Dendritic cell treated with granulocyte-macrophage colony-stimulating factor and Interleukin-4, amounts not matched to agents 40 ng/mL and 50 ng/mL, for 4 days (primary cell): ENCODE measurements around the gene SYCP2L.
"Not testable (repeated sequence)": the region's sequence is repeated elsewhere in the genome, so short reads cannot be mapped to it uniquely, and the experiment has no call there.

Experiments used
- H3K27ac Mint-ChIP-seq: one replicate; pipeline ENCODE4 v1.8.0; 2022; ENCODE audit warnings: mild to moderate bottlenecking, mixed read lengths
- H3K27me3 Mint-ChIP-seq: one replicate; pipeline ENCODE4 v1.8.0; 2022; ENCODE audit warnings: mild to moderate bottlenecking, mixed read lengths
- H3K36me3 Mint-ChIP-seq: one replicate; pipeline ENCODE4 v1.8.0; 2022; ENCODE audit warnings: low read depth, mixed read lengths
- H3K4me1 Mint-ChIP-seq: one replicate; pipeline ENCODE4 v1.8.0; 2022; ENCODE audit warnings: low read depth, mixed read lengths
- H3K4me3 Mint-ChIP-seq: one replicate; pipeline ENCODE4 v1.8.0; 2022; ENCODE audit warnings: mild to moderate bottlenecking, moderate library complexity, mixed read lengths
- H3K9me3 Mint-ChIP-seq: one replicate; pipeline ENCODE4 v1.8.0; 2022; ENCODE audit warnings: mixed read lengths
- intact Hi-C: fragments of 100-400 bp; cut with micrococcal nuclease; formaldehyde crosslinking; loops from one replicate; pipeline ENCODE4 v1.15.0; 2022

SYCP2L gene

DNA sequence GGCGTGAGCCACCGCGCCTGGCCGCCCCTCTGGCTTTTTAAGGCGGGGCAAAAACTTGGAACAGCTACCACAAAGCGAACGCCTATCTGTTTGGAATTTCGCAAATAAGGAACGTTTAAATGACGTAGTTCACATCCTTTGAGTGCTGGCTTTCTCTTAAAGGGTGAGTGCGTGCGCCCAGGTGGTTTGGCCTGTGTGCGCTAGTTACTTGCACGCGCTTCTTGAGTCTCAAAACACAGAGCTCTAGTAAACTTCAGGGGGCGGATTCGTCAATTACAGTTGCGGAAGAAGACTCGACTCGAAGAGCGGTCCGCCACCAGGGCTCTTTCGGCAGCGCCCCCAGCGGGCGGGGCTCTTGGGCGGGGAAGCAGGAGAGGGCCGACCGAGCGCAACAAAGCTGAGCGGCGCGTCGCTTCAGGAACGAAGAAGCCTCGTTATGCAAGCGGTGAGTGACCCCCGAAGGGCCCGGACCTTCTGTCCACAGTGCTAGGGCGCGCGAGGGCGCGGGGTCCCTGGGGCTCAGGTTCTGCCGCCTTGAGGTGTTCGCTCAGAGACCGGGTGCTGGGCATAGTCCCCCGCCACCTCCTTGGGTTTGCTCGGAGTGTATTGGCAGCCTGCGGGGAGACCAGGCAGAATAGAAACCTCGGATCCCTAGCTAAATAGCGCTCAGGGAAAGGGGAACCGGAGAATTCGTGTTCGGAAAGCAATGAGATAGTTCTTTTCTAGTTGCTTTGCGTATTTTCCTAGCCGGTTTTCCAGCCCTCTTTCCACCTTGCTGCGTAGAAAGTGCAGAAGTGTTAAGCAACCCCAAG, at the start of gene SYCP2L:
Gene SYCP2L, plus strand, starts transcription at position 362 of the 812 bp plus-strand sequence. Its CDS starts 75 bp downstream, at position 437.
- peaks cover 41% of the 10 kb centered on the region for H3K4me1 Mint-ChIP-seq
- peak within 1 kb of the TSS; percentile 68 for H3K4me3 Mint-ChIP-seq
- H3K36me3 Mint-ChIP-seq = no peaks in the 10 kb centered on the region
- H3K27ac Mint-ChIP-seq = no peak within 1 kb of the TSS
- intact Hi-C loops = loop anchor here (5.0 kb wide), 1 partner anchor 50 kb away; the partner anchor contains the start of gene MAK
- H3K9me3 Mint-ChIP-seq = no peaks in the 10 kb centered on the region
- H3K27me3 Mint-ChIP-seq = peaks cover 56% of the 10 kb centered on the region

DNA sequence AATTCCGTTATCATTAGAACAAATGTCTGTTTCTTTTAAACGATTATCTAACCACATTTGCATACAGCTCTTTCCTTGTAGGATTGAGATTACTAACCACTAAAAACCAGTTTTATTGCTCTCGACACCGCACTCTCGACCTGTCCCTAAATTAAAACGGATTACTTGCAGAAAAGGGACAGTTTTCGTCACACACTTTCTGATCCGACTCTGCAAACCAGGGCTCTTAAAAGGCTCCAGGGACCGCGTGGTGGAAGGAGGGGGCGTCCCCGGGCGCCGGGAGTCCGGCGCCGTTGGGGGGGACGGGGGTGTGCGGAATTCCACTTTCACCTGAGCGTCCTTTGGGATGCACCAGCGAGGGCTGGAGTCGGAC, 49.2 kb upstream of the SYCP2L start:
- Mint-ChIP-seq H3K27ac (peak overlapping the region; percentile 90), H3K27me3 (peaks cover 54% of the 10 kb centered on the region), H3K9me3 (no peaks in the 10 kb centered on the region), H3K4me1 (peaks cover 18% of the 10 kb centered on the region), H3K4me3 (peak overlapping the region; percentile 79), H3K36me3 (no peaks in the 10 kb centered on the region)
- intact Hi-C loops = loop anchor here (5.0 kb wide), 2 partner anchors 50 to 65 kb away; partner anchors contain the start of gene SYCP2L

DNA sequence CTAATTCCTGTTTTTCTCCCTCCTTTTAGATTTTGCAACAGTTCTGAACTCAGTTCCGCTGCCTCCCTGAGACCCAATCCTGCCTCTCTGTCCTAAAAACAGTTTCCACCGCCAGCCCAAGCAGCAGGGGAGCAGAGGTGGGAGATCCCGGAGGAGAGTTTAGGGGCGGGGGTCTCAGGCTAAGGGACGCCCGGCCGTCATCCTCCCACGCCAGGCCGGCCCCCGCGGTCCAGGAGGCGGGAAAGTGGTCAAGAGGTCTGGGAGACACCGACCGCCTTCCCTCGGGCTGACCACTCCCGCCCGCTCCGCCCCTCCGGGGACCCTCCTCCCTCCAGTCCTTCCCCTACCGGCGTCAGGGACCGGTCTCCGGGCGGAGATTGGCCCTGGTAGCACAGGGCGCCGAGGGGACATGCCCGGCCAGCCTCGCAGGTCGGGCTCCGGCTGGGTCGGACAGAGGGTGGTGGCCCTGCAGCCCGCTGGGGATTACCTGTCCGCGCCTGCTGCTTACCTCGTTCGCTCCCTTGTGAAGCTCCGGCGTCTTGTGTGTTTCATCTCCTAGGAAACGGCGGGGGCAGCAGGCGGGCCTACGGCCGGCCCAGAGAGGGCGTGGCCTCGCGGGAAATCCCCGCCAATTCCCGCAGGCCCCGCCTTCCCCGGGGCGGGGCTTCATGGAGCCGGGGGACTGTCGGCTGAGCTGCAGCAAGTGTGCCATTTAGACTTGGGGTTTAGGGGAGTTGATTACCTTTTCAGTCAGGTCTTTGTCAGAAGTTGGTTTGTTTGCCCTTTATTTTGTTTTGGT, 48.7 kb upstream of the SYCP2L start, which contains the start of gene MAK:
Gene MAK, minus strand, starts transcription at position 545 of the 799 bp plus-strand sequence. CDS start 7,891 bp downstream, outside the sequence.
- Mint-ChIP-seq H3K36me3 (no peaks in the 10 kb centered on the region), H3K27ac (peak within 1 kb of the TSS; percentile 90), H3K4me3 (peak within 1 kb of the TSS; percentile 79), H3K27me3 (peaks cover 58% of the 10 kb centered on the region), H3K9me3 (no peaks in the 10 kb centered on the region), H3K4me1 (peaks cover 18% of the 10 kb centered on the region)
- intact Hi-C loops = loop anchor here (5.0 kb wide), 2 partner anchors 49 to 64 kb away; partner anchors contain the start of gene SYCP2L

DNA sequence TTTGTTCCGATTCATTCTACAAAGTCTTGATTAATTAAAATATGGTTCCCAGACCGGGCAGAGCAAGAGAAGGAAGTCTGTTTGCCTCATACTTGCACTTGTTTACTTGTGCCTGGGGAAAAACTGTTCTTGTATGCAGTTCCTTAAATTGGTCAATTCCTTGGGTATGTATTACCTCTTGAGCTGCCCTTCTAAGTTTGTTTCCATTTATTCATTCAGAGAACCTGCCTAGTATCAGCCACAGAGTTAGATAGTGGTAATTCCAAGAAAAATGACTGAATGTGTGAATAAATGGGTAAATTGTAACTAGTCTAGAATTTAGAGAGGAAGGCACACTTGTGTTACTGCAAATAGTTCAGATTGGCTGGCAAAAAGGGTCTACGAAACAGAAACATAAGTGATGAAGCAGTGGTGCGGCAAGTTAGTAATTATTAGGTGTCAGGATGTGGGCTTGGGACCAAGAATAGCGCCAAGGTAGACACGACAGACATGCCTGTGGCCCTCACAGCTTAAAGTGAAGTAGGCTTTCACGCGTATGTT, 48.0 kb upstream of the SYCP2L start:
- Mint-ChIP-seq H3K4me3 (peak overlapping the region; percentile 79), H3K36me3 (no peaks in the 10 kb centered on the region), H3K4me1 (peaks cover 18% of the 10 kb centered on the region), H3K27me3 (peaks cover 64% of the 10 kb centered on the region), H3K9me3 (no peaks in the 10 kb centered on the region), H3K27ac (peak overlapping the region; percentile 90)
- intact Hi-C loops = loop anchor here (5.0 kb wide), 2 partner anchors 48 to 63 kb away; partner anchors contain the start of gene SYCP2L

DNA sequence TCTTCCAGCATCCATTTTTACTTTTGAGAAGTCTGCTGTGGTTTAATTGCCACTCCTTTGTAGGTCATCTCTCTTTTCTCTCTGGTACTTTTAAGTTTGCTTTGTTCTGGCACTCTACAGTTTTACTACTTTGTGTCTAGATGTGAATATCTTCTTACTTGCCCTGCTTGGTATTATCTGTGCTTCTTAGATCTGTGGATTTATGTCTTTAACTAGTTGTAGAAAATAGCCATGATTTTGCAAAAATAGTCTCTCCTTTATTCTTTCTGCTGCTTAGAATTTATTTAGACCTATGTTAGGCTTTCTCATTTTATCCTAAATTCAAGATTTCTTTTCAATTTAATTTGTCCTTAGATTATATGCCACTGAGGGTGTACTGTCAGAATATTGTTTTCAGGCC, 43.3 kb upstream of the SYCP2L start:
- intact Hi-C loops = no loop called here
- no peak overlapping the region for H3K4me3 Mint-ChIP-seq
- peaks cover 6% of the 10 kb centered on the region for H3K4me1 Mint-ChIP-seq

DNA sequence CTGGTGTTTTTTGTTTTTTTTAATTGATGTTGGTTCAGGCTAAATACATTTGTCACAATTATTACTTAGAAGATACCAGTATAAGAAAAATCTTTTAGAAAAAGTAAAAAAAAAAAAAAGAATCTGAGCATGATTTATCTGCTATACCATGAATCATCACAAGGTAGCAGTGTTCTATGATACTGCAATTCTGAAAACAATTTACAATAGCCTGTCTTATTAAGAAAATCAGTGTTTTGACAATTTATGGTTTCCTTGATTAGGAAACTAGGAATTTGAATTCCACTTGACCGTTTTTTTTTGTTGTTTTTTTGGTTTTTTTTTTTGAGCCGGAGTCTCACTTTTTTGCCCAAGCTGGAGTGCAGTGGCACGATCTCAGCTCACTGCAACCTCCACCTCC, 39.2 kb upstream of the SYCP2L start:
- Mint-ChIP-seq H3K36me3 (no peaks in the 10 kb centered on the region), H3K27ac (no peak overlapping the region), H3K27me3 (peaks cover 31% of the 10 kb centered on the region), H3K4me1 (no peaks in the 10 kb centered on the region), H3K9me3 (no peaks in the 10 kb centered on the region), H3K4me3 (no peak overlapping the region)
- intact Hi-C loops = loop anchor here (2.0 kb wide), 1 partner anchor 221 kb away; no protein-coding TSS in a partner anchor

More for the DNA sequence above, 43.3 kb upstream of the SYCP2L start:
- H3K9me3 Mint-ChIP-seq = no peaks in the 10 kb centered on the region
- no peak overlapping the region for H3K27ac Mint-ChIP-seq
- H3K36me3 Mint-ChIP-seq = no peaks in the 10 kb centered on the region
- H3K27me3 Mint-ChIP-seq = peaks cover 35% of the 10 kb centered on the region

DNA sequence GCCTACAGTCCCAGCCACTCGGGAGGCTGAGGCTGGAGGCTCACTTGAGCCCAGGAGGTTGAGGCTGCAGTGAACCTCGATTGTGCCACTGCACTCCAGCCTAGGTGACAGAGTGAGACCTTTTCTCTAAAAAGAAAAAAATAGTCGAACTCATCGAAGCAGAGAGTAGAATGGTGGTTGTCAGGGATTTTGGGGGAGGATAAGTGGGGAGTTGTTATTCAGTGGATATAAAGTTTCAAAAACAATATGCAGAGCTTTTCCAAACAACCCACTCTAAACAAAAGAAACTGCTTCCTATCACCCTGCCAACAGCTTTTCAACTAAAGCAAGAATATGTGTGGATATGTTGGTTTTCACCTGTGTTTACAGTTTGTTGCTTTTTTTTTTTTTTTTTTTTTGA, 37.0 kb upstream of the SYCP2L start:
- peaks cover 15% of the 10 kb centered on the region for H3K9me3 Mint-ChIP-seq
- H3K4me1 Mint-ChIP-seq = peaks cover 6% of the 10 kb centered on the region
- H3K4me3 Mint-ChIP-seq = no peak overlapping the region
- intact Hi-C loops = loop anchor here (2.0 kb wide), 1 partner anchor 219 kb away; no protein-coding TSS in a partner anchor
- H3K27me3 Mint-ChIP-seq = peaks cover 19% of the 10 kb centered on the region
- no peak overlapping the region for H3K27ac Mint-ChIP-seq
- H3K36me3 Mint-ChIP-seq = no peaks in the 10 kb centered on the region

DNA sequence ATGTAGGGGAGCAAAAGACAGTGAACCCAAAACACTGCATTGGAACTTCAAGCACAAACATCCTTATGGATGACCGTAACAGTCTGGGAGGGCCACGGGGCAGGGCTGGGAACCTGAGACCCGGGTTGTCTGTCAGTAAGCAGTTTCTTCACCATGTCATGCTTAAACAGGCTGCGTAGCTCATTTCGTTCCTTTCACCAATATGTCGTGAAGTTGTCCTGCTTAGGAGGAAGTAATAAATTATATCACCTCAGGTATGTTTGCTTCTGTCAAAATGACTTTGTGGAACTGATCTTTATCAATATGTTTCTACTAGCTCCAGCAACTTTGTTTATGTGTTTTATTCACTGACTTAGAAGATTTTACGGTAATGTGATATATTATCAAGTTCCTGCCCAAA, 36.1 kb upstream of the SYCP2L start:
- peaks cover 21% of the 10 kb centered on the region for H3K9me3 Mint-ChIP-seq
- no peak overlapping the region for H3K4me3 Mint-ChIP-seq
- H3K36me3 Mint-ChIP-seq = no peaks in the 10 kb centered on the region
- H3K4me1 Mint-ChIP-seq = peaks cover 6% of the 10 kb centered on the region
- H3K27me3 Mint-ChIP-seq = peaks cover 20% of the 10 kb centered on the region
- intact Hi-C loops = no loop called here
- no peak overlapping the region for H3K27ac Mint-ChIP-seq

DNA sequence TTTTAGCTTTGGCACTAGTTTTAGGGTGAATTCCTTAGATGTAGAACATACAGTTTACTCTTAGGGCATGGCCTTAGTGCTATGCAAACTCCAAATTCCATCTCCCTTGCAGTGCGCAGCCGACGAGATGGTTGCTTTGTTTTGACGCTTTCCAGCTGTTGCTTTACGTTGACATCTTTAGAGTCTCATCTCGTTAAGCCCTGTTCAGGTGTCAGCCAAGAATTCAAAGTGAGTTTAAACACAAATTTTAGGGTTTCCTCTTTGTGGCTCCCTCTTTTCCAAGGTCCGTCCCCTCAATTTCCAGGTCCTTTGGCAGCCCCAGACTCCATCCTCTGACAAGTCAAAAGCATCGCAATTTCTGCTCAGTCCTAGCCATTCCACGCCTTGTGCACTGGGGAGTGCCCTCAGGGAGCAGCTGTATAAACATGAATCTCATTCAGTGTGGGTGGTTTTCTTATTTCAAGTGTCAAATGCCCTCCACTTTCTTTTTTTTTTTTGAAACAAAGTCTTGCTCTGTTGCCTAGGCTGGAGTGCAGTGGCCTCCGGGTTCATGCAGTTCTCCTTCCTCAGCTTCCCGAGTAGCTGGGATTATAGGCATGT, 34.4 kb upstream of the SYCP2L start:
- intact Hi-C loops = no loop called here
- peaks cover 6% of the 10 kb centered on the region for H3K4me1 Mint-ChIP-seq
- no peak overlapping the region for H3K27ac Mint-ChIP-seq
- no peaks in the 10 kb centered on the region for H3K36me3 Mint-ChIP-seq
- no peak overlapping the region for H3K4me3 Mint-ChIP-seq
- peaks cover 21% of the 10 kb centered on the region for H3K9me3 Mint-ChIP-seq
- H3K27me3 Mint-ChIP-seq = peaks cover 19% of the 10 kb centered on the region

DNA sequence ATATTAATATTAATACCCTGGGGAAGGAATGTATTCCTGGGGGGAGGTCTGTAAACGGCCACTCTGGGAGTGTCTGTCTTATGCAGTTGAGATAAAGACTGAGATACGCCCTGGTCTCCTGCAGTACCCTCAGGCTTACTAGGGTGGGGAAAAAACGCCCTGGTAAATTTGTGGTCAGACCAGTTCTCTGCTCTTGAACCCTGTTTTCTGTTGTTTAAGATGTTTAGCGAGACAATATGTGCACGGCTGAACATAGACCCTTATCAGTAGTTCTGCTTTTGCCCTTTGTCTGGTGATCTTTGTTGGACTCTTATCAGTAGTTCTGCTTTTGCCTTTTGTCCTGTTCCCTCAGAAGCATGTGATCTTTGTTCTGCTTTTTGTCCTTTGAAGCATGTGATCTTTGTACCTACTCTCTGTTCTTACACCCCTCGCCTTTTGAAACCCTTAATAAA, 33.0 kb upstream of the SYCP2L start:
- H3K27me3 Mint-ChIP-seq = peaks cover 25% of the 10 kb centered on the region
- H3K27ac Mint-ChIP-seq, intact Hi-C loops: not testable (repeated sequence)

DNA sequence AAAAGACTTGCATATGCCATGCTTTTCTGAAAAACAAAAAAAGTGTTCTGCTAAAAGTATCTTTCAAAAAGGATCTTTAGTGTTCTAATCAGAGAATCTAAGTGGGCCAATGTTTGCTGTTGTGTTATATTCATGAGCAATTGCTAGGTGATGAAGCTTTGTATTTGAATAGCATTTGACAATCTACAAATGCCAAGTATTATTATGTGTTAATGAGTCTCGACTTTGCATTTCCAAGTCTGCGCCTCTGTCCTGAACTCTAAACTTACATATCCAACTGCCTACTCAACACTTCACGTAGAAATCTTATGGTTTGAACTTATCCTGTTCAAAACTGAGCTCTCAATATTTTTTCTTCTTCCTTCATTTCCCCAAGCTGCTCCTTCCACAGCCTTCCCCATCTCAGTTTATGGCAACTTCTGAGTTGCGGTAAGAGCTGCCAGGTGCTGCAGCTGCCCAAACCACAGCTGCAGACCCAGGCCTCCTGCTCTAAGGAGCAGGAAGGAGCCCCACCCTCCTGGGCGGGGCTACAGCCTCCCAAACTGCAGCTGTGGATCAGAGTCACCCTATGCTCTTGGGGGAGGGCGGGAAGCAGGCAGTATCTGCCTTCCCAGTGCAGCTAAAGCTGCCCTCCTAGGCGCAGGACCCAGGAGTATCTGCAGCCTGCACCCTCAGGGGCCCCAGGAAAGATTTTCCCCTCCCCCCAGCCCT, 31.8 kb upstream of the SYCP2L start:
- H3K36me3 Mint-ChIP-seq = no peaks in the 10 kb centered on the region

More for the DNA sequence above, 33.0 kb upstream of the SYCP2L start:
- H3K4me3 Mint-ChIP-seq, H3K36me3 Mint-ChIP-seq, H3K4me1 Mint-ChIP-seq: not testable (repeated sequence)
- peaks cover 21% of the 10 kb centered on the region for H3K9me3 Mint-ChIP-seq

DNA sequence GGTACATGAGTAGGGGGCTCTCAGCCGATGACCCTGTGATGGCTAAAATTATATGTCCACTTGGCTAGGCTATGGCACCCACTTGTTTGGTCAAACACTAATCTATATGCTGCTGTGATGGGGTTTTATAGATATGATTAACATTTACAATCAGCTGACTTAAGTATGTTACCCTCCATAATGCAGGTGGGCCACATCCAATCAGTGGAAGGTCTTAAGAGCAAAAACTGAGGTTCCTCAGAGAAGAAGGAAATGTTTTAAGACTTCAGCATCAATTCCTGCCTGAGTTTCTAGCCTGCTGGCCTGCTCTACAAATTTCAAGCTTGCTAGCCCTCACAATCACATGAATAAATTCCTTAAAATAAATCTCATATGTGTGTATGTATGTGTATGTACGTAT, 29.6 kb upstream of the SYCP2L start:
- Mint-ChIP-seq H3K27ac (no peak overlapping the region), H3K9me3 (peaks cover 21% of the 10 kb centered on the region), H3K4me1 (peaks cover 6% of the 10 kb centered on the region), H3K27me3 (peaks cover 15% of the 10 kb centered on the region), H3K36me3 (no peaks in the 10 kb centered on the region), H3K4me3 (no peak overlapping the region)
- intact Hi-C loops = no loop called here

More for the DNA sequence above, 31.8 kb upstream of the SYCP2L start:
- H3K27me3 Mint-ChIP-seq = peaks cover 23% of the 10 kb centered on the region
- no peak overlapping the region for H3K27ac Mint-ChIP-seq
- intact Hi-C loops = no loop called here
- no peak overlapping the region for H3K4me3 Mint-ChIP-seq
- H3K9me3 Mint-ChIP-seq = peaks cover 21% of the 10 kb centered on the region
- peaks cover 6% of the 10 kb centered on the region for H3K4me1 Mint-ChIP-seq

DNA sequence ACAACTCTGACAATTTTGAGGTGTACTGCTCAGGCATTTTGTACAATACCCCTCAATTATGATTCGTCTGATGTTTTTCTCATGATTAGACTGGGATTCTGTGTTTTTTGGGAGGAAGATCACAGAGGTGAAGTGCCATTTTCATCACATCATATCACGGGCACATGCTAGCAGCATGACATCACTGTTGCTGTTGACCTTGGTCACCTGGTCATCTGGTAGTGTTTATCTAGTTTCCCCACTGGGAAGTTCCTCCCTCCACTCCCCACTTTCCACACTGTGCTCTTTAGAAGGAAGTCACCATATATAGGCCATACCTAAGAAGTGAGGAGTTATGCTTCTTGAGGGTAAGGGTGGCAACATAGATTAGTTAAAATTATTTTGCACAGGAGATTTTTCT, 25.8 kb upstream of the SYCP2L start:
- Mint-ChIP-seq H3K27me3 (peaks cover 10% of the 10 kb centered on the region), H3K4me1 (no peaks in the 10 kb centered on the region)
- intact Hi-C loops = no loop called here

More for the DNA sequence above, 25.8 kb upstream of the SYCP2L start:
- Mint-ChIP-seq H3K27ac (no peak overlapping the region), H3K9me3 (no peaks in the 10 kb centered on the region), H3K4me3 (no peak overlapping the region), H3K36me3 (no peaks in the 10 kb centered on the region)
